H4 (cell line): Measurements from ENCODE around the gene TBL3. TPM values are rescaled to one million over a fixed set of nuclear protein-coding genes. Genes with fewer than 3 reads are reported as not detected.

Experiments used
- DNase-seq: peaks from one replicate; pipeline ENCODE4 v3.0.0-alpha.2; 2015; ENCODE audit warnings: low spot score
- total RNA-seq: library from RNA; depleted of rRNA; stranded (reverse); fragments of >200 nt; shearing (Covaris generic); gene quantifications from 2 replicates; pipeline ENCODE4 v1.2.3, GENCODE V29; 2014

TBL3 gene
- total RNA-seq, 1 experiment from 2014 or later = 50.8 TPM

GRCh38 chr16:1963806-1964505 lies 7.9 kb upstream of the TBL3 start:
- DNase-seq = no peak

- DNase-seq = peak; percentile 96
These were observed 7.1 kb upstream of the TBL3 start, which contains the start of gene RPS2 for GRCh38 chr16:1964506-1965395. Gene RPS2 (minus strand): TSS chr16:1964826. CDS start chr16:1964625, 201 bp downstream.

- no peak for DNase-seq
These were observed 6.4 kb upstream of the TBL3 start for GRCh38 chr16:1965396-1966001.

- no peak for DNase-seq
These were observed 5.4 kb upstream of the TBL3 start, which contains the start of gene RNF151 for GRCh38 chr16:1966460-1966859. Gene RNF151 (plus strand): TSS chr16:1966856. CDS start chr16:1966882, 26 bp downstream.

GRCh38 chr16:1968146-1968953 lies 3.5 kb upstream of the TBL3 start:
- no peak for DNase-seq

GRCh38 chr16:1972490-1972877 lies 631 bp downstream of the TBL3 start:
- no peak for DNase-seq

- no peak for DNase-seq
These were observed 1.8 kb downstream of the TBL3 start for GRCh38 chr16:1973461-1974156.

- no peak for DNase-seq
These were observed 2.6 kb downstream of the TBL3 start for GRCh38 chr16:1974157-1975070.

- DNase-seq = no peak
These were observed 3.8 kb downstream of the TBL3 start for GRCh38 chr16:1975432-1976215.

GRCh38 chr16:1976216-1976520 lies 4.3 kb downstream of the TBL3 start:
- DNase-seq = no peak

GRCh38 chr16:1976951-1977874 lies 5.4 kb downstream of the TBL3 start:
- DNase-seq = no peak

GRCh38 chr16:1977875-1978268 lies 6.0 kb downstream of the TBL3 start:
- DNase-seq = no peak

GRCh38 chr16:1978476-1979120 lies 6.7 kb downstream of the TBL3 start:
- no peak for DNase-seq

- DNase-seq = no peak
These were observed 7.6 kb downstream of the TBL3 start for GRCh38 chr16:1979271-1980029.

- DNase-seq = no peak
These were observed 8.3 kb downstream of the TBL3 start for GRCh38 chr16:1980030-1980769.

- DNase-seq = no peak
These were observed 8.9 kb downstream of the TBL3 start for GRCh38 chr16:1980770-1981087.
